ENCODE data around the gene ZNF740.

GRCh38 chr12:53169644-53170043 lies 10.9 kb upstream of the ZNF740 start:
- TF ChIP-seq CTCF (optimal IDR thresholded peaks at IDR 0.05 in 1 of 3, IDR thresholded peaks at IDR 0.05 in 1 of 3, conservative IDR thresholded peaks at IDR 0.05 in 1 of 3; ENCODE audit: extremely low read depth in 1 of 3, insufficient read depth in 2 of 3, low read length in 3 of 3) = no peak
- no peak for TF ChIP-seq EZH2 (IDR thresholded peaks at IDR 0.05; ENCODE audit: low read length)
